Smooth muscle cell (in vitro differentiated cells): ENCODE results near the gene PPM1H. TPM values are rescaled to one million over a fixed set of nuclear protein-coding genes. Genes with fewer than 3 reads are reported as not detected.

ENCODE experiments used
- DNase-seq: peaks from one replicate; lab custom pipeline; 2025; ENCODE audit not compliant: unreplicated experiment; lab: John Stamatoyannopoulos, UW
- H2AFZ ChIP-seq: fragments of 200-600 bp; sonication (generic); 2 replicates; pipeline ENCODE4 v1.6.0; 2016; ENCODE audit warnings: antibody characterized with exemption, low read depth, mild to moderate bottlenecking
- H3F3A ChIP-seq: fragments of 200-600 bp; sonication (generic); 2 replicates; pipeline ENCODE4 v1.6.0; 2017; ENCODE audit warnings: antibody characterized with exemption, low read depth
- H3K27ac ChIP-seq: fragments of 200-600 bp; sonication (generic); 2 replicates; pipeline ENCODE4 v1.5.1; 2016; ENCODE audit warnings: low read depth, mild to moderate bottlenecking
- H3K27me3 ChIP-seq: fragments of 200-600 bp; sonication (generic); 2 replicates; pipeline ENCODE4 v1.6.1; 2016; ENCODE audit warnings: low read depth, mild to moderate bottlenecking
- H3K36me3 ChIP-seq: fragments of 200-600 bp; sonication (generic); 2 replicates; pipeline ENCODE4 v1.5.1; 2016; ENCODE audit warnings: low read depth
- H3K4me1 ChIP-seq: fragments of 200-600 bp; sonication (generic); 2 replicates; pipeline ENCODE4 v1.5.1; 2016; ENCODE audit warnings: low read depth
- H3K4me2 ChIP-seq: fragments of 200-600 bp; sonication (generic); 2 replicates; pipeline ENCODE4 v1.6.0; 2016; ENCODE audit warnings: mild to moderate bottlenecking
- H3K4me3 ChIP-seq: fragments of 200-600 bp; sonication (generic); 2 replicates; pipeline ENCODE4 v1.5.1; 2016; ENCODE audit warnings: mild to moderate bottlenecking
- H3K79me2 ChIP-seq: fragments of 200-600 bp; sonication (generic); 2 replicates; pipeline ENCODE4 v1.6.0; 2016; ENCODE audit warnings: low read depth, mild to moderate bottlenecking
- H3K9ac ChIP-seq: fragments of 200-600 bp; sonication (generic); 2 replicates; pipeline ENCODE4 v1.6.0; 2016; ENCODE audit warnings: low read depth
- H3K9me3 ChIP-seq: fragments of 200-600 bp; sonication (generic); replicated peaks from 2 replicates; pipeline ENCODE4 v1.5.1; 2016; ENCODE audit warnings: low read depth
- H4K20me1 ChIP-seq: fragments of 200-600 bp; sonication (generic); 2 replicates; pipeline ENCODE4 v1.6.0; 2016; ENCODE audit warnings: low read depth
- CTCF ChIP-seq: fragments of 200-600 bp; sonication (generic); IDR thresholded peaks from 2 replicates; pipeline ENCODE4 v1.5.1; 2017; ENCODE audit warnings: borderline replicate concordance, mild to moderate bottlenecking, antibody characterized with exemption; ENCODE audit not compliant: insufficient read depth, poor library complexity, severe bottlenecking
- WGBS: methylation state at CpG from one replicate; pipeline ENCODE4 v1.1.7; 2016; ENCODE audit warnings: low lambda C conversion rate; 5-methylcytosine and 5-hydroxymethylcytosine counted together
- polyA plus RNA-seq: library from polyadenylated mRNA; unstranded; fragments of >200 nt; fragmentation: Nextera tagmentation; extraction: Ambion mirVana; gene quantifications from 2 replicates; pipeline ENCODE4 v1.2.1, GENCODE V29; 2016
- total RNA-seq: library from RNA; depleted of rRNA; stranded (reverse); fragments of >200 nt; gene quantifications from 2 replicates; pipeline ENCODE4 v1.2.3, GENCODE V29; 2014

Gene PPM1H
- total and polyA plus RNA-seq, 2 experiments from 2014 or later: 0.56 to 3.6 TPM

- H3F3A ChIP-seq: no peaks in the 10 kb centered on the region
- no peak for TF ChIP-seq CTCF
- 53% methylated on average over 2 of the region's 2 CpGs for WGBS
- no peak overlapping the region for H3K4me2 ChIP-seq
- H3K27ac ChIP-seq: no peak overlapping the region
- no peak for DNase-seq
- no peaks in the 10 kb centered on the region for H3K4me1 ChIP-seq
- H3K4me3 ChIP-seq: no peak overlapping the region
- H3K79me2 ChIP-seq: no peaks in the 10 kb centered on the region
- no peaks in the 10 kb centered on the region for H4K20me1 ChIP-seq
- no peaks in the 10 kb centered on the region for H3K36me3 ChIP-seq
- no peak overlapping the region for H2AFZ ChIP-seq
- peaks cover 60% of the 10 kb centered on the region for H3K27me3 ChIP-seq
- H3K9me3 ChIP-seq: no peaks in the 10 kb centered on the region
- H3K9ac ChIP-seq: no peak overlapping the region
Measured at GRCh38 chr12:62928632-62929031, 6.3 kb downstream of the PPM1H start.

- H3K4me3 ChIP-seq: no peak overlapping the region
- H3K27ac ChIP-seq: no peak overlapping the region
- no peaks in the 10 kb centered on the region for H4K20me1 ChIP-seq
- no peak for TF ChIP-seq CTCF
- H3K9ac ChIP-seq: no peak overlapping the region
- H3F3A ChIP-seq: no peaks in the 10 kb centered on the region
- H2AFZ ChIP-seq: no peak overlapping the region
- 96% methylated on average over 1 of the region's 1 CpG for WGBS
- H3K79me2 ChIP-seq: no peaks in the 10 kb centered on the region
- no peak for DNase-seq
- no peaks in the 10 kb centered on the region for H3K4me1 ChIP-seq
- peaks cover 34% of the 10 kb centered on the region for H3K27me3 ChIP-seq
- no peaks in the 10 kb centered on the region for H3K36me3 ChIP-seq
- no peaks in the 10 kb centered on the region for H3K9me3 ChIP-seq
- no peak overlapping the region for H3K4me2 ChIP-seq
Measured at GRCh38 chr12:62925680-62926079, 9.3 kb downstream of the PPM1H start.

GRCh38 chr12:62924084-62924483, 10.9 kb downstream of the PPM1H start:
- Histone ChIP-seq H3K36me3 (no peaks in the 10 kb centered on the region), H3K4me3 (no peak overlapping the region), H3K9me3 (no peaks in the 10 kb centered on the region), H3F3A (no peaks in the 10 kb centered on the region), H3K4me1 (no peaks in the 10 kb centered on the region), H3K4me2 (no peak overlapping the region), H2AFZ (no peak overlapping the region), H4K20me1 (no peaks in the 10 kb centered on the region), H3K27ac (no peak overlapping the region), H3K27me3 (peaks cover 18% of the 10 kb centered on the region), H3K79me2 (no peaks in the 10 kb centered on the region), H3K9ac (no peak overlapping the region)
- no peak for DNase-seq
- WGBS: 79% methylated on average over 2 of the region's 2 CpGs
- no peak for TF ChIP-seq CTCF

GRCh38 chr12:62922539-62922938, 12.4 kb downstream of the PPM1H start:
- Histone ChIP-seq H3K9ac (no peak overlapping the region), H4K20me1 (no peaks in the 10 kb centered on the region), H3K9me3 (no peaks in the 10 kb centered on the region), H3K4me2 (no peak overlapping the region), H3K36me3 (no peaks in the 10 kb centered on the region), H3F3A (no peaks in the 10 kb centered on the region), H3K27ac (no peak overlapping the region), H2AFZ (no peak overlapping the region), H3K4me3 (no peak overlapping the region), H3K27me3 (peaks cover 14% of the 10 kb centered on the region), H3K79me2 (no peaks in the 10 kb centered on the region), H3K4me1 (no peaks in the 10 kb centered on the region)
- DNase-seq: no peak
- no peak for TF ChIP-seq CTCF
- WGBS: 63% methylated on average over 2 of the region's 2 CpGs
